ENCODE data around the gene TFB1M.

Gene TFB1M

GRCh38 chr6:155303361-155303870, 10.9 kb downstream of the TFB1M start:
- Histone ChIP-seq H3K36me3 (ENCODE audit: insufficient read depth, low read length) (peaks cover 67% of the 10 kb centered on the region), H3K9me2 (ENCODE audit: low read depth, low read length) (no peaks in the 10 kb centered on the region), H3K4me1 (ENCODE audit: insufficient read depth, low read length, severe bottlenecking) (no peaks in the 10 kb centered on the region), H3K9me3 (ENCODE audit: low read length) (no peaks in the 10 kb centered on the region), H3K4me2 (ENCODE audit: low read length) (no peak overlapping the region), H2AFZ (ENCODE audit: low read length) (no peak overlapping the region), H3K79me2 (ENCODE audit: insufficient read depth, low read length) (no peaks in the 10 kb centered on the region), H3F3A (ENCODE audit: insufficient read depth, low read length) (peaks cover 6% of the 10 kb centered on the region; the same call in 1 of the 2 replicates), H3K27ac (ENCODE audit: low read depth, low read length, poor library complexity, severe bottlenecking) (no peak overlapping the region), H4K20me1 (ENCODE audit: insufficient read depth, low read length) (no peaks in the 10 kb centered on the region), H3K27me3 (ENCODE audit: insufficient read depth, low read length) (no peaks in the 10 kb centered on the region), H3K4me3 (ENCODE audit: low read depth, low read length, poor library complexity, severe bottlenecking) (no peak overlapping the region), H3K9ac (ENCODE audit: low read length) (no peak overlapping the region)
- no peak for TF ChIP-seq EZH2 (IDR thresholded peaks at IDR 0.05; ENCODE audit: borderline replicate concordance, low read length)
- TF ChIP-seq, protein P1, sequence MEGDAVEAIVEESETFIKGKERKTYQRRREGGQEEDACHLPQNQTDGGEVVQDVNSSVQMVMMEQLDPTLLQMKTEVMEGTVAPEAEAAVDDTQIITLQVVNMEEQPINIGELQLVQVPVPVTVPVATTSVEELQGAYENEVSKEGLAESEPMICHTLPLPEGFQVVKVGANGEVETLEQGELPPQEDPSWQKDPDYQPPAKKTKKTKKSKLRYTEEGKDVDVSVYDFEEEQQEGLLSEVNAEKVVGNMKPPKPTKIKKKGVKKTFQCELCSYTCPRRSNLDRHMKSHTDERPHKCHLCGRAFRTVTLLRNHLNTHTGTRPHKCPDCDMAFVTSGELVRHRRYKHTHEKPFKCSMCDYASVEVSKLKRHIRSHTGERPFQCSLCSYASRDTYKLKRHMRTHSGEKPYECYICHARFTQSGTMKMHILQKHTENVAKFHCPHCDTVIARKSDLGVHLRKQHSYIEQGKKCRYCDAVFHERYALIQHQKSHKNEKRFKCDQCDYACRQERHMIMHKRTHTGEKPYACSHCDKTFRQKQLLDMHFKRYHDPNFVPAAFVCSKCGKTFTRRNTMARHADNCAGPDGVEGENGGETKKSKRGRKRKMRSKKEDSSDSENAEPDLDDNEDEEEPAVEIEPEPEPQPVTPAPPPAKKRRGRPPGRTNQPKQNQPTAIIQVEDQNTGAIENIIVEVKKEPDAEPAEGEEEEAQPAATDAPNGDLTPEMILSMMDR (IDR thresholded peaks at IDR 0.05; ENCODE audit: low read length) = no peak

DNA sequence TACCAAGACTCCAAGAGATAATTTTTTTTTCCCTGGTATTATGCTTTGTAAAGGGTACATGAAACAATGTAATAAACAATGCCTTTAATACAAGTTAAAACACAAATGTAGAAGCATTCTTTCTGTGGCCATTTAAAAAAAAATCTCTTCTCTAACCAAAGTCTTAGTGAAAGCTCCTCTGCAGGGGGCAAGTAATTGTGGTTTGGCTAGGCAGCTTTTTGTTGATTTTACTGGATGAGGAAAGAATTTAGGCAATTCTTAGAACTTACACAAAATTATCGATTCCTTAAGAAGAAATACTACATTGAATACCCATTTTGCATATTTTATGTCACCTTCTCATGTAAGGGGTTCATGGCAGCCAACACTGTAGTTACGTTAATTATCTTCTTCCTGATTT, 12.4 kb downstream of the TFB1M start:
- no peaks in the 10 kb centered on the region for H4K20me1 ChIP-seq (ENCODE audit: insufficient read depth, low read length)
- no peak overlapping the region for H3K9ac ChIP-seq (ENCODE audit: low read length)
- no peak overlapping the region for H2AFZ ChIP-seq (ENCODE audit: low read length)
- H3K4me3 ChIP-seq (ENCODE audit: low read depth, low read length, poor library complexity, severe bottlenecking) = no peak overlapping the region
- H3K79me2 ChIP-seq (ENCODE audit: insufficient read depth, low read length) = no peaks in the 10 kb centered on the region; the same call in 1 of the 2 replicates
- H3K36me3 ChIP-seq (ENCODE audit: insufficient read depth, low read length) = peaks cover 64% of the 10 kb centered on the region
- TF ChIP-seq, protein P1 (IDR thresholded peaks at IDR 0.05; ENCODE audit: low read length) = no peak
- TF ChIP-seq EZH2 (IDR thresholded peaks at IDR 0.05; ENCODE audit: borderline replicate concordance, low read length) = no peak
- no peaks in the 10 kb centered on the region for H3K9me3 ChIP-seq (ENCODE audit: low read length)
- H3K27me3 ChIP-seq (ENCODE audit: insufficient read depth, low read length) = no peaks in the 10 kb centered on the region
- no peaks in the 10 kb centered on the region for H3K4me1 ChIP-seq (ENCODE audit: insufficient read depth, low read length, severe bottlenecking)
- H3K27ac ChIP-seq (ENCODE audit: low read depth, low read length, poor library complexity, severe bottlenecking) = no peak overlapping the region
- H3F3A ChIP-seq (ENCODE audit: insufficient read depth, low read length) = peaks cover 6% of the 10 kb centered on the region; the same call in 1 of the 2 replicates
- no peaks in the 10 kb centered on the region for H3K9me2 ChIP-seq (ENCODE audit: low read depth, low read length)
- H3K4me2 ChIP-seq (ENCODE audit: low read length) = no peak overlapping the region

DNA sequence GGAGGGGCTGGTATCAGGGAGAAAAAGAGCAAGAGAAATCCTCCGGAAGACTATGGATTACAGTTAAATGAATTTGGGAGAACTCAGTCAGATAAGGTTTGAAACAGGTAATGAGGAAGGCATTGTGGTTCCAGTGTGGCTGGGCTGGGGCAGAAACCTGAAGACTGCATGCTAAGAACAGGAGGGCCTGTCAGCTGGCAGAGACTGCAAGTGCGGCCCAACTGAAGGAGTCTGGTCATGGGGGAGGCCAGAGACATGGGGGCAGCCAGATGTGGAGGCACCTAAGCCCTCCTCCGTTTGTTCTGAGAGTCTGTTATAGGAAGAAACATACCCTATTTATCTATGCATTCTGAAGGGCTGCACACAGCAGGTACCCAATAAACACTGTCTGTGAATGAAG, 16.6 kb downstream of the TFB1M start:
- no peak overlapping the region for H3K9ac ChIP-seq (ENCODE audit: low read length)
- TF ChIP-seq, protein P1 (IDR thresholded peaks at IDR 0.05; ENCODE audit: low read length) = no peak
- no peak for TF ChIP-seq EZH2 (IDR thresholded peaks at IDR 0.05; ENCODE audit: borderline replicate concordance, low read length)
- H3K4me1 ChIP-seq (ENCODE audit: insufficient read depth, low read length, severe bottlenecking) = no peaks in the 10 kb centered on the region
- H3K79me2 ChIP-seq (ENCODE audit: insufficient read depth, low read length) = no peaks in the 10 kb centered on the region; the same call in 1 of the 2 replicates
- H3K27me3 ChIP-seq (ENCODE audit: insufficient read depth, low read length) = no peaks in the 10 kb centered on the region
- no peak overlapping the region for H2AFZ ChIP-seq (ENCODE audit: low read length)
- H4K20me1 ChIP-seq (ENCODE audit: insufficient read depth, low read length) = no peaks in the 10 kb centered on the region
- no peaks in the 10 kb centered on the region for H3K9me3 ChIP-seq (ENCODE audit: low read length)
- no peak overlapping the region for H3K27ac ChIP-seq (ENCODE audit: low read depth, low read length, poor library complexity, severe bottlenecking)
- no peaks in the 10 kb centered on the region for H3F3A ChIP-seq (ENCODE audit: insufficient read depth, low read length)
- H3K4me3 ChIP-seq (ENCODE audit: low read depth, low read length, poor library complexity, severe bottlenecking) = no peak overlapping the region
- H3K4me2 ChIP-seq (ENCODE audit: low read length) = no peak overlapping the region
- peaks cover 65% of the 10 kb centered on the region for H3K36me3 ChIP-seq (ENCODE audit: insufficient read depth, low read length)
- H3K9me2 ChIP-seq (ENCODE audit: low read depth, low read length) = no peaks in the 10 kb centered on the region

All from OCI-LY1 (cell line).